Measurements from ENCODE around the gene SCRG1.

DNA sequence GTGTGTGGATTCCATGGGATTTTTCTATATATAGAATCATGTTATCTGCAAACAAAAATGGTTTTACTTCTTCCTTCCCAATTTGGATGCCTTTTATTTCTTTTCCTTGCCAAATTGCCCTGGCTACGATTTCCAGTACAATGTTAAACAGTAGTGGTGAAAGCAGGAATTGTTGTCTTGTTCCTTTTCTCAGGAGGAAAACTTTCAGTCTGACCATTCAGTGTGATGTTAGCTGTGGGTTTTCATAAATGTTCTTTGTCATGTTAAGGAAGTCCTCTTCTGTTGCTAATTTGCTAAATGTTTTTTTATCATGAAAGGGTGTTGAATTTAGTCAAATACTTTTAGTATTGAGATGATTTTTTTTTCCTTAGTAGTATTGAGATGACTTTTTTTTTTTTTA is 17.3 kb downstream of the SCRG1 start:
- TF ChIP-seq POLR2AphosphoS5 (IDR thresholded peaks at IDR 0.05) (no peak), POLR2A (IDR thresholded peaks at IDR 0.05) (no peak)
- TF ChIP-seq, protein P1, sequence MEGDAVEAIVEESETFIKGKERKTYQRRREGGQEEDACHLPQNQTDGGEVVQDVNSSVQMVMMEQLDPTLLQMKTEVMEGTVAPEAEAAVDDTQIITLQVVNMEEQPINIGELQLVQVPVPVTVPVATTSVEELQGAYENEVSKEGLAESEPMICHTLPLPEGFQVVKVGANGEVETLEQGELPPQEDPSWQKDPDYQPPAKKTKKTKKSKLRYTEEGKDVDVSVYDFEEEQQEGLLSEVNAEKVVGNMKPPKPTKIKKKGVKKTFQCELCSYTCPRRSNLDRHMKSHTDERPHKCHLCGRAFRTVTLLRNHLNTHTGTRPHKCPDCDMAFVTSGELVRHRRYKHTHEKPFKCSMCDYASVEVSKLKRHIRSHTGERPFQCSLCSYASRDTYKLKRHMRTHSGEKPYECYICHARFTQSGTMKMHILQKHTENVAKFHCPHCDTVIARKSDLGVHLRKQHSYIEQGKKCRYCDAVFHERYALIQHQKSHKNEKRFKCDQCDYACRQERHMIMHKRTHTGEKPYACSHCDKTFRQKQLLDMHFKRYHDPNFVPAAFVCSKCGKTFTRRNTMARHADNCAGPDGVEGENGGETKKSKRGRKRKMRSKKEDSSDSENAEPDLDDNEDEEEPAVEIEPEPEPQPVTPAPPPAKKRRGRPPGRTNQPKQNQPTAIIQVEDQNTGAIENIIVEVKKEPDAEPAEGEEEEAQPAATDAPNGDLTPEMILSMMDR (IDR thresholded peaks at IDR 0.05), result no peak
